ENCODE measurements around the gene PLCB1.
"Not testable (repeated sequence)": the region's sequence is repeated elsewhere in the genome, so short reads cannot be mapped to it uniquely, and the experiment has no call there.

Gene PLCB1

DNA sequence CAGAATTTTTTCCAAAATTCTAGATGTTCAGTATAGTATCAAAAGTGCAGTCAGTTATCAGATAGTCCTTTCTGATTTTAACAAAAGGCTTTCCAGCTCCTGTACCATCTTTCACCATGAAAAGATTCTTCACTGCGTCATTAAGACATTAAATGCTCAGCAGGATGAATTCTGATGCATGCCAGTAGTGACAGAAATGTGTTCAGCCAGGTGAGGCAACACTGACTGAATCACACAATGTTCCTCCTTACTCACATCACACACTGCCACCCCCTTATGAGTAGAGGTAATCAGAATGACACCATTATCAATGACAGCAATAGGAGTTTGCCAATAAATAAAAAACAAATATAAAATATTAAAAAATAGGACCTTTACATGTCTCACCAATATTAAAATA lies 510.2 kb downstream of the PLCB1 start:
- no peak overlapping the region for H3K27ac ChIP-seq

DNA sequence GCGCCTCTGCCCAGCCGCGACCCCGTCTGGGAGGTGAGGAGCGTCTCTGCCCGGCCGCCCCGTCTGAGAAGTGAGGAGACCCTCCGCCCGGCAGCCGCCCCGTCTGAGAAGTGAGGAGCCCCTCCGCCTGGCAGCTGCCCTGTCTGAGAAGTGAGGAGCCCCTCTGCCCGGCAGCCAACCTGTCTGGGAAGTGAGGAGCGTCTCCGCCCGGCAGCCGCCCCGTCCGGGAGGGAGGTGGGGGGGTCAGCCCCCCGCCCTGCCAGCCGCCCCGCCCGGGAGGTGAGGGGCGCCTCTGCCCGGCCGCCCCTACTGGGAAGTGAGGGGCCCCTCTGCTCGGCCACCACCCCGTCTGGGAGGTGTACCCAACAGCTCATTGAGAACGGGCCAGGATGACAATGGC lies 512.4 kb downstream of the PLCB1 start:
- H3K27ac ChIP-seq: not testable (repeated sequence)

More for the DNA sequence above, 510.2 kb downstream of the PLCB1 start:
- no peak for TF ChIP-seq ZFX (IDR thresholded peaks at IDR 0.05)
- TF ChIP-seq, protein P1, sequence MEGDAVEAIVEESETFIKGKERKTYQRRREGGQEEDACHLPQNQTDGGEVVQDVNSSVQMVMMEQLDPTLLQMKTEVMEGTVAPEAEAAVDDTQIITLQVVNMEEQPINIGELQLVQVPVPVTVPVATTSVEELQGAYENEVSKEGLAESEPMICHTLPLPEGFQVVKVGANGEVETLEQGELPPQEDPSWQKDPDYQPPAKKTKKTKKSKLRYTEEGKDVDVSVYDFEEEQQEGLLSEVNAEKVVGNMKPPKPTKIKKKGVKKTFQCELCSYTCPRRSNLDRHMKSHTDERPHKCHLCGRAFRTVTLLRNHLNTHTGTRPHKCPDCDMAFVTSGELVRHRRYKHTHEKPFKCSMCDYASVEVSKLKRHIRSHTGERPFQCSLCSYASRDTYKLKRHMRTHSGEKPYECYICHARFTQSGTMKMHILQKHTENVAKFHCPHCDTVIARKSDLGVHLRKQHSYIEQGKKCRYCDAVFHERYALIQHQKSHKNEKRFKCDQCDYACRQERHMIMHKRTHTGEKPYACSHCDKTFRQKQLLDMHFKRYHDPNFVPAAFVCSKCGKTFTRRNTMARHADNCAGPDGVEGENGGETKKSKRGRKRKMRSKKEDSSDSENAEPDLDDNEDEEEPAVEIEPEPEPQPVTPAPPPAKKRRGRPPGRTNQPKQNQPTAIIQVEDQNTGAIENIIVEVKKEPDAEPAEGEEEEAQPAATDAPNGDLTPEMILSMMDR (conservative IDR thresholded peaks at IDR 0.05): no peak

DNA sequence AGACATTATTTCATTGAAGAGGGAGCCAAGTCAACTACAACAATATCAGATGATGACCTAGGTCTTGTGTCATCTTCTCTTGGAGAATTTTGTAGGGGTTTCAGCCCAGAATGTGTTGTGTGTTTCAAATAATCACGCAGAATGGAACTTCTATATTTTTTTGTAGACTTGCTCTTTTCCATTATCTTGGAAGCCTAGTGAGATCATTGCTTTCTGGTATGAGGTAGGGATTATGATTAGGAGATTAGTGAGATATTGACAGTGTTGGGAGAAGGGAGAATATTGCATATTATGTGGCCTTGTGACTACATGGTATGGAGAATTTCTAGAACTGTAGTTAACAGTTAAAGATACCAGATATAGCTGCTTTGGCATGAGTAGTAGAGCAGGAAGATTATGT lies 513.3 kb downstream of the PLCB1 start:
- no peak for TF ChIP-seq ZFX (IDR thresholded peaks at IDR 0.05)
- TF ChIP-seq, protein P1 (conservative IDR thresholded peaks at IDR 0.05): no peak
- H3K27ac ChIP-seq: no peak overlapping the region

DNA sequence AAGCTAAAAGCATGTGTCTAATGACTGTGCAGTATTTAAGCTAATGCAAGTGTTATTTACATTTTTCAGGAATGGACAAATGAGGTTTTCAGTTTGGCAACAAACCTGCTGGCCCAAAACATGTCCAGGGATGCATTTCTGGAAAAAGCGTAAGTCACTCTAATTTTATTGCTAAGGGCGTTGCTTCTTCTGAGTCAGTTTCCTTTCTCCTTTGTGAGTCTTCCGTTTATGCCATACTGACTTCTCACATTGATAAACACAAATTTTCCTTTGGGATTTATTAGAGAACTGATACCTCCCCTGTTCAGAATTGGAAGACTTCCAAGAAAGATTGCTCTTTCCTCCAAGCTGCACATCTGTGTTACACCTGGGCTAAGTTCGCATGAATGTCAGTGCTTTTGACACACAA lies 514.0 kb downstream of the PLCB1 start:
- TF ChIP-seq, protein P1 (conservative IDR thresholded peaks at IDR 0.05): no peak
- TF ChIP-seq ZFX (IDR thresholded peaks at IDR 0.05): no peak

DNA sequence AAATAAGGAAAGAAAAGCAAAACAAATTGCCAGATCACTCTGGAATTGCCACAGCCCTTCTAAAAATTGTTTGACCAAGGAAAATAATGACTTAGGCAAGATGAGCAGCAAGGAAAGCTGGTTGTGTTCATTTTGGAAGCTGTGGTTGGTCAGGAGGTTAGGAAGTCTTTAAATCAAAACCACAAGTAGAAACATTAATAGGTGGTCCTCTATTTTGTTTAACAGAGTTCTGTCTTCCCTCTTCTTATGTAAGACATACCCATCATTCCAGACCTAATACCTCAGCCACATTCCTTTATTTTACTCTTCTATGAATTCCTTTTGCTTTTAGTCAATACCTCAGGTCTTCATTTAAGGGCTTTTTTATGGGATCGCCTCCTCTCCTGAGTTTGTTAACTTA lies 514.6 kb downstream of the PLCB1 start:
- TF ChIP-seq, protein P1 (conservative IDR thresholded peaks at IDR 0.05): no peak
- TF ChIP-seq ZFX (IDR thresholded peaks at IDR 0.05): no peak
- H3K27ac ChIP-seq: no peak overlapping the region

More for the DNA sequence above, 514.0 kb downstream of the PLCB1 start:
- no peak overlapping the region for H3K27ac ChIP-seq

DNA sequence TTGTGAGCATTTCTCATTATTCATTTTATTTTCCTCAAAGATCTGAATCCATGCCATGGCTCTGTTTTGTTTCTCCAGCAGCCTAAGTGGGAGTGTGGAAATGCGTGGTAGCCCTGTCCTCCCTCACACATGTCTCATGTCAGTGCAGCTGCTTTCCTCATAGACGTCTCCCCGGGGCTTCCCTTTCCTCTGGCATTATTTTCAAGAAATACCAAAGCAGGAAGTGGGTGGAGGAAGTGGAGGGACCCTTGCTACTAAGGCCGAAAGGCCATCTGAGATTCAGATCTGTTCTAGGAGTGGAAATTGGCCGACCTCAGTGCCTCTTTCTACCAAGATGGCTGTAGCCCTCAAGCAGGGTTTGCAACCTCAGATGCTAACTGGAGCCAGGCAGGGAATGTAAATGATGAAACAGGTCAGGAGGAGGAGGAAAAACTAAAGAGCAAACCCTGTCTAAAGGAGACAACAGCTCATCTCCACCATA lies 515.9 kb downstream of the PLCB1 start:
- no peak overlapping the region for H3K27ac ChIP-seq
- TF ChIP-seq ZFX (IDR thresholded peaks at IDR 0.05): no peak
- TF ChIP-seq, protein P1 (conservative IDR thresholded peaks at IDR 0.05): no peak

DNA sequence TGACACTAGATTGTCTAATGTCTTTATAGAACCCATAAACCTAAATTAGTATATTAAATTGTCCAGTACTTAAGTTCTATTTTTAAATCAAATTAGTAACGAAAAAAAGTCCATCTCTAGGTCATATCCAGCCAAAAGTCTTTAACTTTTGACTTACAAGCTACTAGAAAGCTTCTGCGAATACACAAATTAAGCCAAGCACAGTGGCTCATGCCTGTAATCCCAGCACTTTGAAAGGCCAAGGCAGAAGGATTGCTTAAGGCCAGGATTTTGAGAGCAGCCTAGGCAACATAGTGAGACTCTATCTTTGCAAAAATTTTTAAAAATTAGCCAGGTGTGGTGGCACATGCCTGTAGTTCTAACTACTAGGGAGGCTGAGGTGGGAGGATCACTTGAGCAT lies 516.4 kb downstream of the PLCB1 start:
- H3K27ac ChIP-seq: no peak overlapping the region
- TF ChIP-seq, protein P1 (conservative IDR thresholded peaks at IDR 0.05): no peak
- TF ChIP-seq ZFX (IDR thresholded peaks at IDR 0.05): no peak

DNA sequence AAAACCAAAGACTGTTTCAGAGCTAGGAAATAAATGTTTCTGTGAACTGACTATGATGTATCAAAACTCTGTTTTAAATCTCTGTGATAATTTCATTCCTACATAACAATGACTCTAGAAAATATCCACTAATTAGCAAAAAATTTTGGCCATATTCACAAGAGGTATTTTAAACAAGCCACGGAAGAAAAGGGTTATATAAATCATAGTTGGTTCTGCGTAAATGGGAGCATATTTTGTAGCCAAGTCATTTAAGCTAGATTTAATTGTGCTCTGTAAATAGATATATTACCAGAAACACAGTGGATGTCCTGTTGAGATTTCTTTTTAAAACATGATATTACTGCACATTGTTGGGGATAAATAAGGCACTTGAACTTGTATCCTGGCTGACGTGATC lies 520.3 kb downstream of the PLCB1 start:
- TF ChIP-seq, protein P1 (conservative IDR thresholded peaks at IDR 0.05): no peak
- no peak for TF ChIP-seq ZFX (IDR thresholded peaks at IDR 0.05)
- H3K27ac ChIP-seq: no peak overlapping the region
